Aorta (tissue), 5 donors: ENCODE results near the gene KRTAP4-1. TPM values are rescaled to one million over a fixed set of nuclear protein-coding genes. Genes with fewer than 3 reads are reported as not detected.
A peak's percentile ranks its signal among the peaks of the same experiment; 100 is the strongest.
"Not testable (repeated sequence)": the region's sequence is repeated elsewhere in the genome, so short reads cannot be mapped to it uniquely, and the experiment has no call there.

ENCODE experiments used
- ATAC-seq: fragments of 200-7000 bp; cut with Tn5 transposase; one replicate; pipeline ENCODE4 v1.9.1; 2022; ENCODE audit warnings: moderate library complexity; ENCODE audit not compliant: low FRiP score
- DNase-seq, 2 donors: peaks; one replicate each; pipeline ENCODE4 v3.0.0-alpha.2; 2020
- H3K27ac ChIP-seq, 2 donors: one replicate each; pipeline ENCODE4 v1.5.1; 2013; ENCODE audit warnings: low read length in 2 of 2, mild to moderate bottlenecking in 2 of 2, moderate library complexity in 2 of 2, control low read depth in 1 of 2, inconsistent platforms in 1 of 2, low read depth in 1 of 2
- H3K27me3 ChIP-seq, 2 donors: one replicate each; pipeline ENCODE4 v1.6.1; 2013; ENCODE audit warnings: control low read depth in 1 of 2, low read length in 1 of 2, mild to moderate bottlenecking in 1 of 2, moderate library complexity in 1 of 2; ENCODE audit not compliant: insufficient read depth in 2 of 2, control insufficient read depth in 1 of 2
- H3K36me3 ChIP-seq, 2 donors: one replicate each; pipeline ENCODE4 v1.6.1; 2013; ENCODE audit warnings: control low read depth in 1 of 2, low read length in 1 of 2, mild to moderate bottlenecking in 1 of 2; ENCODE audit not compliant: insufficient read depth in 2 of 2, control insufficient read depth in 1 of 2
- H3K4me1 ChIP-seq, 2 donors: one replicate each; pipeline ENCODE4 v1.6.1; 2013; ENCODE audit warnings: low read length in 2 of 2, control low read depth in 1 of 2, mild to moderate bottlenecking in 1 of 2, moderate library complexity in 1 of 2; ENCODE audit not compliant: insufficient read depth in 2 of 2, control insufficient read depth in 1 of 2
- H3K4me3 ChIP-seq, 2 donors: one replicate each; pipeline ENCODE4 v1.5.1; 2013; ENCODE audit warnings: low read length in 2 of 2, control low read depth in 1 of 2, mild to moderate bottlenecking in 1 of 2
- H3K9me3 ChIP-seq: one replicate; pipeline ENCODE4 v1.6.1; 2013; ENCODE audit warnings: mild to moderate bottlenecking, low read length; ENCODE audit not compliant: control insufficient read depth
- WGBS, 2 donors: extraction: QIAGEN DNeasy Blood & Tissue Kit; methylation state at CpG; one replicate each; pipeline ENCODE4 v1.1.7; 2013; 5-methylcytosine and 5-hydroxymethylcytosine counted together
- intact Hi-C, 2 donors: fragments of 100-400 bp; cut with DNase I; formaldehyde crosslinking; loops; one replicate each; pipeline versions ENCODE4 v1.14.2 to v1.15.0; 2022
- polyA plus RNA-seq, 2 donors: library from polyadenylated mRNA; stranded (reverse); fragments of 200-250 nt; gene quantifications; one replicate each; pipeline ENCODE4 v1.2.3, GENCODE V29; 2013
- total RNA-seq, 2 donors: library from RNA; stranded (reverse); fragmentation: NEBNext Ultra II Directional; extraction: Animal tissue kit (Norgen Biotek cat#: 25700); gene quantifications; one replicate each; pipeline ENCODE4 v1.2.1, GENCODE V29; 2021
- donor health status: healthy with polysubstance abuse.
- donor health status: Bipolar disorder and iron deficiency.
- donor health status: DM: no; HTN: no; CAD: no.
- donor health status: DM: no; HTN: no; CAD: no.
- donor health status: DM: yes; HTN: yes; CAD: no.

Gene KRTAP4-1
- total and polyA plus RNA-seq, 4 donors: not detected

DNA sequence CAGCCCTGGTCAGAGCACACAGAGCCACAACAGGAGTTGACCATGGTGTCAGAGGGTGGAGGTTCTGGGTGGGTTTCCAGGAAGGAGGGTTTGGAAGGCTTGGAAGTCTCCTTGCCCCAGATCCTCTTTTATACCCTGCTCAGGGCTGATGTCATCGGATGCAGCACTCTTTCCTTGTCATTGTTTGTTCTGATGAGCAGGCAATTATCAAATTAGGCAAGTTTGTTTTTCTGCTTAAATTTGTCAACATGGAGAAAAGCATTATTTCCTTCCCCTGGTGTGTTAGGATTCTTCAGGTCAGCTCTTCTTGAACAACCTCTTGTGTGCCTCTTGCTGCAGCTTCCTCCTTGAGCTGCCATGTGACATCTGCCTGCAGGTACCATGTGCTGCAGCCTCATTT lies 24.1 kb downstream of the KRTAP4-1 start, which contains the start of gene KRTAP4-4:
TSS of gene KRTAP4-4 (minus strand) at position 101 of the 400 bp plus-strand sequence. CDS start at position 44, 57 bp downstream.
- H3K27me3 ChIP-seq: no peaks in the 10 kb centered on the region
- no peaks in the 10 kb centered on the region for H3K36me3 ChIP-seq
- no peak for ATAC-seq
- H3K4me1 ChIP-seq: no peaks in the 10 kb centered on the region
- H3K27ac ChIP-seq: no peak within 1 kb of the TSS
- intact Hi-C loops: no loop called here
- WGBS, 2 donors: 83 to 100% methylated on average over 1 of the region's 1 CpG
- no peak within 1 kb of the TSS for H3K4me3 ChIP-seq
- no peaks in the 10 kb centered on the region for H3K9me3 ChIP-seq
- DNase-seq: no peak

GRCh38 chr17:41160190-41160589 lies 24.5 kb downstream of the KRTAP4-1 start:
- H3K27me3 ChIP-seq, ATAC-seq, H3K36me3 ChIP-seq, H3K4me3 ChIP-seq, H3K27ac ChIP-seq, H3K9me3 ChIP-seq, H3K4me1 ChIP-seq, intact Hi-C loops: not testable (repeated sequence)
- WGBS, 2 donors: 85 to 94% methylated on average over 2 to 3 of the region's 3 CpGs
- peak in 1 of 2 donors; percentile 52 for DNase-seq

DNA sequence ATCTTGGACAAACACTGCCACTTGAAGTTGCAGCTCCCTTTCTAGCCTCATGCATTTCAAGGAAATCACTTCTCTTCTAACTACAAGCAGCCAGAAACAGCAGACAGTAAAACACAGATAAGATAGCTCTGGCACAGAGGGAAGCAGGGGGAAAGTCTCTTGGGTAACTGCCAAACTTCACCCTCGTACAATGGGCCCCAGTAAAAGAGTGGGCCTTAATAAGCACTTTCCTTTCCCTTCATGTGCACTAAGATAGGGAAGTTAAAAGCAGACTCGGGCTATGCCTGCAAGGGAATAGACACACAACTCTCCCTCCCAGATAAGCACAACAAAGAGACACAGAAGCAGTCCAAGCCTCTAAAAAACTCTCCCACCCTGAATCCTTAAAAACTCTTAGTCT lies 30.9 kb downstream of the KRTAP4-1 start:
- no peaks in the 10 kb centered on the region for H3K4me1 ChIP-seq

DNA sequence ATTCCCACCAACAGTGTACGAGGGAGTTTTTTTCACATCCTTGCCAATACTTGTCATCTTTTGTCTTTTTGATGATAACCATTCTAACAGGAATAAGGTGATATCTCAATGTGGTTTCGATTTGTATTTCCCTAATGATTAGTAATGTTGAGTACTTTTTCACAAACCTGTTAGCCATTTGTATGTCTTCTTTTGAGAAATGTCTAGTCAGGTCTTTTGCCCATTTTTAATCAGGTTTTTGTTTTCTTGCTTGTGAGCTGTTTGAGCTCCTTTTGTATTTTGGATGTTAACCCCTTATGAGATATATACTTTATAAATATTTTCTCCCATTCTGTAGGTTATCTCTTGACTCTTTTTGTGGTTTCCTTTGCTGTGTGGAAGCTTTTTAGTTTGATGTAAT lies 33.2 kb downstream of the KRTAP4-1 start:
- H3K4me3 ChIP-seq: no peak overlapping the region
- no peaks in the 10 kb centered on the region for H3K36me3 ChIP-seq
- no peak overlapping the region for H3K27ac ChIP-seq
- 59 to 69% methylated on average over 2 of the region's 2 CpGs for WGBS, 2 donors
- H3K4me1 ChIP-seq: no peaks in the 10 kb centered on the region
- intact Hi-C loops: no loop called here
- H3K9me3 ChIP-seq: no peaks in the 10 kb centered on the region
- no peaks in the 10 kb centered on the region for H3K27me3 ChIP-seq
- DNase-seq: no peak
- no peak for ATAC-seq

More for the DNA sequence above, 30.9 kb downstream of the KRTAP4-1 start:
- 34 to 35% methylated on average over 2 of the region's 2 CpGs for WGBS, 2 donors
- Histone ChIP-seq H3K27ac (no peak overlapping the region), H3K36me3 (no peaks in the 10 kb centered on the region), H3K9me3 (no peaks in the 10 kb centered on the region), H3K27me3 (no peaks in the 10 kb centered on the region), H3K4me3 (no peak overlapping the region)
- ATAC-seq (no peak), DNase-seq (no peak)
- intact Hi-C loops: no loop called here

- H3K4me3 ChIP-seq: no peak overlapping the region
- intact Hi-C loops: no loop called here
- H3K36me3 ChIP-seq: no peaks in the 10 kb centered on the region
- no peaks in the 10 kb centered on the region for H3K27me3 ChIP-seq
- DNase-seq (no peak), ATAC-seq (no peak)
- 82% methylated on average over 4 of the region's 4 CpGs for WGBS, 2 donors
- H3K27ac ChIP-seq: no peak overlapping the region
- H3K9me3 ChIP-seq: no peaks in the 10 kb centered on the region
- no peaks in the 10 kb centered on the region for H3K4me1 ChIP-seq
Measured at GRCh38 chr17:41150026-41150425, 34.7 kb downstream of the KRTAP4-1 start.

DNA sequence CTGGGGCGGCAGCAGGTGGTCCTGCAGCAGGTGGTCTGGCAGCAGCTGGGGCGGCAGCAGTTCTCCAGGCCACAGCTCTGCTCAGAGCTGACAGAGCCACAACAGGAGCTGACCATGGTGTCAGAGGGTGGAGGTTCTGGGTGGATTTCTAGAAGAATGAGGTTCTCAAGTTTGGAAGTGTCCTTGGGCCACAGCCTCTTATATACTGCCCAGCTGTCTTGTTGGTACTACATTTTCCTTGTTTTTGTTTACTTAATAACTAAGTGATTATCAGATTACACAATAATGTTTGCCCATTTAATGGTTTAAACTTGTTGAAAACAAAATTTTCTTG lies 35.1 kb downstream of the KRTAP4-1 start, which contains the start of gene KRTAP4-5:
TSS of gene KRTAP4-5 (minus strand) at position 174 of the 334 bp plus-strand sequence. CDS start at position 116, 58 bp downstream.
- Histone ChIP-seq H3K27ac (no peak within 1 kb of the TSS), H3K9me3 (no peaks in the 10 kb centered on the region), H3K4me1 (no peaks in the 10 kb centered on the region), H3K27me3 (no peaks in the 10 kb centered on the region), H3K36me3 (no peaks in the 10 kb centered on the region), H3K4me3 (no peak within 1 kb of the TSS)
- intact Hi-C loops: no loop called here
- ATAC-seq (no peak), DNase-seq (no peak)
- 43 to 44% methylated on average over 2 of the region's 2 CpGs for WGBS, 2 donors

DNA sequence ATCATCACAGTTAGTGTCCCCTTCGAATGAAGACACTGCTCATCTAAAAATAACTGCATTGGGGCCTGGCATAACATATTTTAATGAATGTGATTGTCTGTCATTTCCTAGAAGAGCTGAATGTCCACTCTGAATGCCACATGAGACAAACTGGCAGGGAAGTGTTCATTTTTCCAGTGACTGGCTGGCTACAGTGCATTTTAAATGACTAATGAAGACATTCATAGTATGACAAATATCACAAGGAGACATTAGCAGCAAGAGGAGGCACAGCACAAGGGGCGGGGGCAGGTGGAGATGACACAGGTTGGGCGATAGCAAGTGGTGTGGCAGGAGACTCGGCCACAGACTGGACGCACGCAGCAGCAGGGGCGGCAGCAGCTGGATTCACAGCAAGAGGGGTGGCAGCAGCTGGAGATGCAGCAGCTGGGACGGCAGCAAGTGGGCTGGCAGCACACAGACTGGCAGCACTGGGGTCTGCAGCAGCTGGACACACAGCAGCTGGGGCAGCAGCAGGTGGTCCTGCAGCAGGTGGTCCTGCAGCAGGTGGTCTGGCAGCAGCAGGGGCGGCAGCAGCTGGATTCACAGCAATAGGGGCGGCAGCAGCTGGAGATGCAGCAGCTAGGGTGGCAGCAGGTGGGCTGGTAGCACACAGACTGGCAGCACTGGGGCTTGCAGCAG lies 35.6 kb downstream of the KRTAP4-1 start:
- intact Hi-C loops, DNase-seq, H3K36me3 ChIP-seq, H3K4me3 ChIP-seq, H3K27me3 ChIP-seq, H3K4me1 ChIP-seq, ATAC-seq, H3K27ac ChIP-seq, H3K9me3 ChIP-seq: not testable (repeated sequence)
- WGBS, 2 donors: 69 to 74% methylated on average over 10 of the region's 10 CpGs

GRCh38 chr17:41147531-41148204 lies 37.0 kb downstream of the KRTAP4-1 start:
- Histone ChIP-seq H3K36me3 (no peaks in the 10 kb centered on the region), H3K27me3 (no peaks in the 10 kb centered on the region), H3K27ac (no peak overlapping the region), H3K4me1 (no peaks in the 10 kb centered on the region), H3K4me3 (no peak overlapping the region), H3K9me3 (no peaks in the 10 kb centered on the region)
- intact Hi-C loops: no loop called here
- WGBS, 2 donors: 85 to 87% methylated on average over 2 of the region's 2 CpGs
- DNase-seq: no peak
- no peak for ATAC-seq

- H3K9me3 ChIP-seq: no peaks in the 10 kb centered on the region
- H3K4me3 ChIP-seq: no peak overlapping the region
- intact Hi-C loops: no loop called here
- no peaks in the 10 kb centered on the region for H3K4me1 ChIP-seq
- H3K36me3 ChIP-seq: no peaks in the 10 kb centered on the region
- DNase-seq (no peak), ATAC-seq (no peak)
- H3K27me3 ChIP-seq: no peaks in the 10 kb centered on the region
- no peak overlapping the region for H3K27ac ChIP-seq
- 74 to 81% methylated on average over 2 of the region's 2 CpGs for WGBS, 2 donors
Measured at GRCh38 chr17:41145261-41145660, 39.5 kb downstream of the KRTAP4-1 start.
